GM12865 (cell line): ENCODE data around the gene MYRFL.

Experiments used
- DNase-seq: peaks from one replicate; pipeline ENCODE4 v3.0.0; 2010; ENCODE audit warnings: low read depth
- H3K4me3 ChIP-seq: 2 replicates; pipeline ENCODE4 v1.5.1; 2011; ENCODE audit warnings: mild to moderate bottlenecking, low read depth, low read length, control low read depth
- CTCF ChIP-seq: IDR thresholded peaks from 2 replicates; pipeline ENCODE4 v1.5.1; 2011; ENCODE audit warnings: low read length, control low read depth, low read depth, inconsistent platforms; ENCODE audit not compliant: insufficient read depth; ENCODE audit errors: missing control alignments

MYRFL gene

GRCh38 chr12:69935651-69936100 is 110.6 kb downstream of the MYRFL start:
- TF ChIP-seq CTCF, result no peak
- no peak for DNase-seq
- no peak overlapping the region for H3K4me3 ChIP-seq

- DNase-seq, result no peak
- no peak overlapping the region for H3K4me3 ChIP-seq
- TF ChIP-seq CTCF, result no peak
Measured at GRCh38 chr12:69936214-69936731, 111.2 kb downstream of the MYRFL start.

- no peak for TF ChIP-seq CTCF
- DNase-seq, result no peak
- no peak overlapping the region for H3K4me3 ChIP-seq
Measured at GRCh38 chr12:69936766-69937165, 111.7 kb downstream of the MYRFL start.

GRCh38 chr12:69947123-69947522 is 122.1 kb downstream of the MYRFL start:
- H3K4me3 ChIP-seq, result no peak overlapping the region
- no peak for DNase-seq
- TF ChIP-seq CTCF, result no peak

- no peak for TF ChIP-seq CTCF
- no peak overlapping the region for H3K4me3 ChIP-seq
- DNase-seq, result no peak
Measured at GRCh38 chr12:69947897-69948296, 122.9 kb downstream of the MYRFL start.

- no peak for DNase-seq
- no peak overlapping the region for H3K4me3 ChIP-seq
- TF ChIP-seq CTCF, result no peak
Measured at GRCh38 chr12:69948851-69949250, 123.8 kb downstream of the MYRFL start.

- no peak overlapping the region for H3K4me3 ChIP-seq
- DNase-seq, result no peak
- TF ChIP-seq CTCF, result no peak
Measured at GRCh38 chr12:69949311-69950002, 124.4 kb downstream of the MYRFL start.
